Stimulated activated naive CD4-positive, alpha-beta T cell (primary cell): ENCODE measurements around the gene UBA7.
"Not testable (repeated sequence)": the region's sequence is repeated elsewhere in the genome, so short reads cannot be mapped to it uniquely, and the experiment has no call there.

ENCODE experiments used
- DNase-seq, 6 experiments: peaks; one replicate each; lab custom pipeline; 2025; lab: John Stamatoyannopoulos, UW

Gene UBA7

GRCh38 chr3:49786357-49787181, 27.2 kb downstream of the UBA7 start, which contains the start of gene IP6K1:
TSS of gene IP6K1 (minus strand) at chr3:49786542. CDS start at chr3:49748040, 38,502 bp downstream.
- DNase-seq, result peak; percentile 97 to 100 (median 99)

- peak in 3 of 6 experiments; percentile 14 to 64 (median 58) for DNase-seq
Measured at GRCh38 chr3:49785565-49786356, 28.0 kb downstream of the UBA7 start.

GRCh38 chr3:49782277-49782676, 31.5 kb downstream of the UBA7 start:
- not testable (repeated sequence) for DNase-seq

- DNase-seq, result no peak
Measured at GRCh38 chr3:49781415-49782199, 32.1 kb downstream of the UBA7 start.

- not testable (repeated sequence) for DNase-seq
Measured at GRCh38 chr3:49780975-49781365, 32.8 kb downstream of the UBA7 start.

GRCh38 chr3:49780080-49780974, 33.4 kb downstream of the UBA7 start:
- DNase-seq, result no peak

GRCh38 chr3:49779358-49780079, 34.2 kb downstream of the UBA7 start:
- DNase-seq, result no peak

GRCh38 chr3:49776101-49776500, 37.7 kb downstream of the UBA7 start:
- DNase-seq, result not testable (repeated sequence)

- no peak for DNase-seq
Measured at GRCh38 chr3:49775538-49775937, 38.2 kb downstream of the UBA7 start.

GRCh38 chr3:49772703-49773102, 41.0 kb downstream of the UBA7 start:
- DNase-seq, result no peak

GRCh38 chr3:49771340-49771938, 42.3 kb downstream of the UBA7 start:
- DNase-seq, result no peak

GRCh38 chr3:49769926-49770325, 43.8 kb downstream of the UBA7 start:
- no peak for DNase-seq

GRCh38 chr3:49769286-49769915, 44.4 kb downstream of the UBA7 start:
- DNase-seq, result no peak

- no peak for DNase-seq
Measured at GRCh38 chr3:49763981-49764380, 49.8 kb downstream of the UBA7 start.

- no peak for DNase-seq
Measured at GRCh38 chr3:49761661-49762060, 52.1 kb downstream of the UBA7 start.

GRCh38 chr3:49759226-49759625, 54.5 kb downstream of the UBA7 start:
- no peak for DNase-seq

GRCh38 chr3:49757197-49757596, 56.6 kb downstream of the UBA7 start:
- DNase-seq, result no peak

- DNase-seq, result no peak
Measured at GRCh38 chr3:49756036-49756435, 57.7 kb downstream of the UBA7 start.
